Forelimb muscle (tissue), 1 donor: Measurements from ENCODE around the gene UGT1A1. TPM values are rescaled to one million over a fixed set of nuclear protein-coding genes. Genes with fewer than 3 reads are reported as not detected.
"Not testable (repeated sequence)": the region's sequence is repeated elsewhere in the genome, so short reads cannot be mapped to it uniquely, and the experiment has no call there.

Experiments
- DNase-seq: peaks from one replicate; pipeline ENCODE4 v3.0.0-alpha.2; 2013; ENCODE audit warnings: low read depth
- polyA plus RNA-seq: library from polyadenylated mRNA; unstranded; fragments of 120-200 nt; gene quantifications from one replicate; pipeline ENCODE4 v1.2.1, GENCODE V29; 2013; ENCODE audit not compliant: insufficient read length

The UGT1A1 gene
- 0.08 TPM for polyA plus RNA-seq

GRCh38 chr2:233760043-233760442 is at the start of gene UGT1A1:
Gene UGT1A1, plus strand, starts transcription at chr2:233760270. Its CDS starts 18 bp downstream, at chr2:233760288.
- DNase-seq: no peak

GRCh38 chr2:233711312-233712008 is 48.6 kb upstream of the UGT1A1 start:
- DNase-seq: no peak

GRCh38 chr2:233712611-233713261 is 47.3 kb upstream of the UGT1A1 start, which contains the start of gene UGT1A5:
Gene UGT1A5, plus strand, starts transcription at chr2:233712907. Its CDS starts 85 bp downstream, at chr2:233712992.
- no peak for DNase-seq

- no peak for DNase-seq
These were observed 46.8 kb upstream of the UGT1A1 start for GRCh38 chr2:233713262-233713615.

GRCh38 chr2:233714121-233714520 is 45.9 kb upstream of the UGT1A1 start:
- no peak for DNase-seq

- DNase-seq: no peak
These were observed 41.5 kb upstream of the UGT1A1 start, which contains the start of gene UGT1A4 for GRCh38 chr2:233718552-233718951. Gene UGT1A4, plus strand, starts transcription at chr2:233718736. Its CDS starts 85 bp downstream, at chr2:233718821.

- no peak for DNase-seq
These were observed 31.3 kb upstream of the UGT1A1 start, which contains the start of gene UGT1A3 for GRCh38 chr2:233728723-233729301. Gene UGT1A3, plus strand, starts transcription at chr2:233729042. Its CDS starts 85 bp downstream, at chr2:233729127.

GRCh38 chr2:233736868-233737653 is 23.0 kb upstream of the UGT1A1 start:
- not testable (repeated sequence) for DNase-seq

GRCh38 chr2:233740870-233741269 is 19.2 kb upstream of the UGT1A1 start:
- no peak for DNase-seq

- no peak for DNase-seq
These were observed 16.4 kb upstream of the UGT1A1 start for GRCh38 chr2:233743464-233744259.

- DNase-seq: no peak
These were observed 14.9 kb upstream of the UGT1A1 start for GRCh38 chr2:233745073-233745755.

GRCh38 chr2:233745838-233746237 is 14.2 kb upstream of the UGT1A1 start:
- DNase-seq: not testable (repeated sequence)

- no peak for DNase-seq
These were observed 13.4 kb upstream of the UGT1A1 start for GRCh38 chr2:233746475-233747282.

GRCh38 chr2:233747283-233747544 is 12.9 kb upstream of the UGT1A1 start:
- DNase-seq: no peak

GRCh38 chr2:233750689-233751088 is 9.4 kb upstream of the UGT1A1 start:
- DNase-seq: not testable (repeated sequence)

- not testable (repeated sequence) for DNase-seq
These were observed 8.7 kb upstream of the UGT1A1 start for GRCh38 chr2:233751212-233752009.

- no peak for DNase-seq
These were observed 5.0 kb upstream of the UGT1A1 start for GRCh38 chr2:233754872-233755611.

GRCh38 chr2:233756429-233757081 is 3.5 kb upstream of the UGT1A1 start:
- DNase-seq: no peak
